ENCODE data around the gene ATF7.
"Not testable (repeated sequence)": the region's sequence is repeated elsewhere in the genome, so short reads cannot be mapped to it uniquely, and the experiment has no call there.

ATF7 gene

DNA sequence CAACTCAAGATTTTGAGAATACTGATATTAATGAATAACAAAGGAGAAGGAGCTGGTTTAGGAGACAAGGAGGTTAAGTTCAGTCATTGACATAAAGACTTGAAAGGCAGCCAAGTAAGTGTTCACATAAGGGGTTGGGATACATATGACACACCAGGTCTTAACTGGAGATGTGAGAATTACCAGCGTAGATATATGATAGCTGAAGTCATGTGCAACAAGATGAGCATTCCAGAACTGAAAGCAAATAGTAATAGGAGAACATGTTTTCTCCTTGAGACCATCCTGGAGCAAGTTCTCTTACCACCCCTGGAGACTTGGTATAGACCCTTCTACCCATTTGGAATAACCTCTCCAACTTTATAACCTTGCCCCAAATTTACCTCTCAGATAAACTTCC, 75.6 kb downstream of the ATF7 start:
- no peak for TF ChIP-seq EZH2 (IDR thresholded peaks at IDR 0.05; ENCODE audit: borderline replicate concordance, low read length)
- TF ChIP-seq, protein P1, sequence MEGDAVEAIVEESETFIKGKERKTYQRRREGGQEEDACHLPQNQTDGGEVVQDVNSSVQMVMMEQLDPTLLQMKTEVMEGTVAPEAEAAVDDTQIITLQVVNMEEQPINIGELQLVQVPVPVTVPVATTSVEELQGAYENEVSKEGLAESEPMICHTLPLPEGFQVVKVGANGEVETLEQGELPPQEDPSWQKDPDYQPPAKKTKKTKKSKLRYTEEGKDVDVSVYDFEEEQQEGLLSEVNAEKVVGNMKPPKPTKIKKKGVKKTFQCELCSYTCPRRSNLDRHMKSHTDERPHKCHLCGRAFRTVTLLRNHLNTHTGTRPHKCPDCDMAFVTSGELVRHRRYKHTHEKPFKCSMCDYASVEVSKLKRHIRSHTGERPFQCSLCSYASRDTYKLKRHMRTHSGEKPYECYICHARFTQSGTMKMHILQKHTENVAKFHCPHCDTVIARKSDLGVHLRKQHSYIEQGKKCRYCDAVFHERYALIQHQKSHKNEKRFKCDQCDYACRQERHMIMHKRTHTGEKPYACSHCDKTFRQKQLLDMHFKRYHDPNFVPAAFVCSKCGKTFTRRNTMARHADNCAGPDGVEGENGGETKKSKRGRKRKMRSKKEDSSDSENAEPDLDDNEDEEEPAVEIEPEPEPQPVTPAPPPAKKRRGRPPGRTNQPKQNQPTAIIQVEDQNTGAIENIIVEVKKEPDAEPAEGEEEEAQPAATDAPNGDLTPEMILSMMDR (IDR thresholded peaks at IDR 0.05; ENCODE audit: low read length) = no peak
- H3K4me3 ChIP-seq (ENCODE audit: low read depth, low read length, poor library complexity, severe bottlenecking) = no peak overlapping the region

DNA sequence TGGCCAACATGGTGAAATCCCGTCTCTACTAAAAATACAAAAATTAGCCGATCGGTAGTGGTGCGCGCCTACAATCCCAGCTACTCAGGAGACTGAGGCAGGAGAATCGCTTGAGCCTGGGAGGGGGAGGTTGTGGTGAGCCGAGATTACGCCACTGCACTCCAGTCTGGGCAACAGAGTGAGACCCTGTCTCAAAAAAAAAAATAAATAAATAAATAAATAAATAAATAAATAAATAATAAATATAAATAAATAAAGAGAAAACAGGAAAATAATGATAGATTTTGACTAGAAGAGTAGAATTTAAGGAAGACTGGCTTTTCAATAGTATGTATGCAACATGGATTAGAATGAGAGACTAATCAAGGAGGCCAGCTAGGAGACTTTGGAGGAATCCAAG, 76.1 kb downstream of the ATF7 start:
- not testable (repeated sequence) for H3K4me2 ChIP-seq (ENCODE audit: low read length); H3K27ac ChIP-seq (ENCODE audit: low read depth, low read length, poor library complexity, severe bottlenecking); H2AFZ ChIP-seq (ENCODE audit: low read length); H3K9ac ChIP-seq (ENCODE audit: low read length); H3K9me2 ChIP-seq (ENCODE audit: low read depth, low read length); H3K4me3 ChIP-seq (ENCODE audit: low read depth, low read length, poor library complexity, severe bottlenecking); H3K79me2 ChIP-seq (ENCODE audit: insufficient read depth, low read length); H4K20me1 ChIP-seq (ENCODE audit: insufficient read depth, low read length); H3K4me1 ChIP-seq (ENCODE audit: insufficient read depth, low read length, severe bottlenecking); H3K27me3 ChIP-seq (ENCODE audit: insufficient read depth, low read length); H3F3A ChIP-seq (ENCODE audit: insufficient read depth, low read length); H3K9me3 ChIP-seq (ENCODE audit: low read length)
- peaks cover 23% of the 10 kb centered on the region for H3K36me3 ChIP-seq (ENCODE audit: insufficient read depth, low read length)

More for the DNA sequence above, 75.6 kb downstream of the ATF7 start:
- H4K20me1 ChIP-seq (ENCODE audit: insufficient read depth, low read length) = no peaks in the 10 kb centered on the region
- no peak overlapping the region for H2AFZ ChIP-seq (ENCODE audit: low read length)
- H3K9me3 ChIP-seq (ENCODE audit: low read length) = no peaks in the 10 kb centered on the region
- H3K4me1 ChIP-seq (ENCODE audit: insufficient read depth, low read length, severe bottlenecking) = no peaks in the 10 kb centered on the region
- H3F3A ChIP-seq (ENCODE audit: insufficient read depth, low read length) = no peaks in the 10 kb centered on the region
- peaks cover 23% of the 10 kb centered on the region for H3K36me3 ChIP-seq (ENCODE audit: insufficient read depth, low read length)
- H3K27me3 ChIP-seq (ENCODE audit: insufficient read depth, low read length) = no peaks in the 10 kb centered on the region
- no peaks in the 10 kb centered on the region for H3K9me2 ChIP-seq (ENCODE audit: low read depth, low read length)
- H3K79me2 ChIP-seq (ENCODE audit: insufficient read depth, low read length) = no peaks in the 10 kb centered on the region
- no peak overlapping the region for H3K4me2 ChIP-seq (ENCODE audit: low read length)
- no peak overlapping the region for H3K27ac ChIP-seq (ENCODE audit: low read depth, low read length, poor library complexity, severe bottlenecking)
- H3K9ac ChIP-seq (ENCODE audit: low read length) = no peak overlapping the region

DNA sequence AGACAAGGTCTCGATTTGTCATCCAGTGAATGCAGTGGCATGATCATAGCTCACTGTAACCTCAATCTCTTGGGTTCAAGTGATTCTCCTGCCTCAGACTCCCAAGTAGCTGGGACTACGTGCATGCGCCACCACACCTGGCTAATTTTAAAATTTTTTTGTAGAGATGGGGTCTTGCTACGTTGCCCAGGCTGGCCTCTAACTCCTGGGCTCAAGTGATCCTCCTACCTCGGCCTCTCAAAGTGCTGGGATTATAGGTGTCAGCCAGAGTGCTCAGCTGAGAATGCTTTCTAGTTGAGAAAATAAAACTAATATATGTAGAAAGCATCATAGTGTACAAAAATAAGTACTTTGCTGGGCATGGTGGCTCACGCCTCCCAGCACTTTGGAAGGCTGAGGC, 77.8 kb downstream of the ATF7 start:
- H3K9me3 ChIP-seq (ENCODE audit: low read length); H3K9ac ChIP-seq (ENCODE audit: low read length); H3K27ac ChIP-seq (ENCODE audit: low read depth, low read length, poor library complexity, severe bottlenecking); H3K9me2 ChIP-seq (ENCODE audit: low read depth, low read length); H3K4me2 ChIP-seq (ENCODE audit: low read length); H3K27me3 ChIP-seq (ENCODE audit: insufficient read depth, low read length); H3K4me3 ChIP-seq (ENCODE audit: low read depth, low read length, poor library complexity, severe bottlenecking); H4K20me1 ChIP-seq (ENCODE audit: insufficient read depth, low read length); H3F3A ChIP-seq (ENCODE audit: insufficient read depth, low read length); H3K4me1 ChIP-seq (ENCODE audit: insufficient read depth, low read length, severe bottlenecking); H2AFZ ChIP-seq (ENCODE audit: low read length); H3K79me2 ChIP-seq (ENCODE audit: insufficient read depth, low read length): not testable (repeated sequence)
- H3K36me3 ChIP-seq (ENCODE audit: insufficient read depth, low read length) = peaks cover 23% of the 10 kb centered on the region

DNA sequence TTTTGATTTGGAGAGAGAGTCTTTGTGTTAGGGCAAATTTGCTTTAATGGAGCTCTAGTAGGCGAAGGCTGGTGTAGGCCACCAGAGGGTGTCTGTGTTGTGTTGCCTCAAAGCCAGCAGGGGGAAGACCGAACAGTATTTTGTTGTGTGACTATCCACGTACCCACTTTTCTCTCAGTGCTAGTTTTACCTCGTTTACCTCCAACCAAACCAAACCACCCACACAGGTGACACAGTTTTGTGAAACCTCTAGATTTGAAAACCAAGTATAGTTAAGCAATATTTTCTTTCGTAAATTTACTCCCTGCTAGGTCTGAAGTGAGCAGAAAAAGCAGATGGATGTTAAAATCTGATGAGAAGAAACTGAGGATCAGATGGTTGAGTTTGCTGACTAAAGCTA, 82.6 kb downstream of the ATF7 start:
- no peak overlapping the region for H3K4me3 ChIP-seq (ENCODE audit: low read depth, low read length, poor library complexity, severe bottlenecking)
- peak overlapping the region; percentile 89 for H2AFZ ChIP-seq (ENCODE audit: low read length)
- H4K20me1 ChIP-seq (ENCODE audit: insufficient read depth, low read length) = no peaks in the 10 kb centered on the region
- H3K36me3 ChIP-seq (ENCODE audit: insufficient read depth, low read length) = peaks cover 15% of the 10 kb centered on the region
- no peaks in the 10 kb centered on the region for H3K79me2 ChIP-seq (ENCODE audit: insufficient read depth, low read length)
- peak overlapping the region; percentile 33; the same call in 1 of the 2 replicates for H3K4me2 ChIP-seq (ENCODE audit: low read length)
- H3K9me3 ChIP-seq (ENCODE audit: low read length) = no peaks in the 10 kb centered on the region
- H3K4me1 ChIP-seq (ENCODE audit: insufficient read depth, low read length, severe bottlenecking) = peaks cover 8% of the 10 kb centered on the region
- H3F3A ChIP-seq (ENCODE audit: insufficient read depth, low read length) = 0 out of 2 replicates have a peak, but pooled peaks cover 6% of the 10 kb centered on the region
- TF ChIP-seq, protein P1 (IDR thresholded peaks at IDR 0.05; ENCODE audit: low read length) = peak; percentile 92
- TF ChIP-seq EZH2 (IDR thresholded peaks at IDR 0.05; ENCODE audit: borderline replicate concordance, low read length) = no peak
- peak overlapping the region; percentile 77 for H3K27ac ChIP-seq (ENCODE audit: low read depth, low read length, poor library complexity, severe bottlenecking)
- peak overlapping the region; percentile 55 for H3K9ac ChIP-seq (ENCODE audit: low read length)
- H3K9me2 ChIP-seq (ENCODE audit: low read depth, low read length) = no peaks in the 10 kb centered on the region
- H3K27me3 ChIP-seq (ENCODE audit: insufficient read depth, low read length) = no peaks in the 10 kb centered on the region
